ENCODE data around the gene MRTFB. TPM values are rescaled to one million over a fixed set of nuclear protein-coding genes. Genes with fewer than 3 reads are reported as not detected.

The MRTFB gene
- total RNA-seq, 1 donor from 2014 or later = 83.1 TPM

- H3K4me1 Mint-ChIP-seq (ENCODE audit: low read depth) = peaks cover 10% of the 10 kb centered on the region
- TF ChIP-seq, protein P1, sequence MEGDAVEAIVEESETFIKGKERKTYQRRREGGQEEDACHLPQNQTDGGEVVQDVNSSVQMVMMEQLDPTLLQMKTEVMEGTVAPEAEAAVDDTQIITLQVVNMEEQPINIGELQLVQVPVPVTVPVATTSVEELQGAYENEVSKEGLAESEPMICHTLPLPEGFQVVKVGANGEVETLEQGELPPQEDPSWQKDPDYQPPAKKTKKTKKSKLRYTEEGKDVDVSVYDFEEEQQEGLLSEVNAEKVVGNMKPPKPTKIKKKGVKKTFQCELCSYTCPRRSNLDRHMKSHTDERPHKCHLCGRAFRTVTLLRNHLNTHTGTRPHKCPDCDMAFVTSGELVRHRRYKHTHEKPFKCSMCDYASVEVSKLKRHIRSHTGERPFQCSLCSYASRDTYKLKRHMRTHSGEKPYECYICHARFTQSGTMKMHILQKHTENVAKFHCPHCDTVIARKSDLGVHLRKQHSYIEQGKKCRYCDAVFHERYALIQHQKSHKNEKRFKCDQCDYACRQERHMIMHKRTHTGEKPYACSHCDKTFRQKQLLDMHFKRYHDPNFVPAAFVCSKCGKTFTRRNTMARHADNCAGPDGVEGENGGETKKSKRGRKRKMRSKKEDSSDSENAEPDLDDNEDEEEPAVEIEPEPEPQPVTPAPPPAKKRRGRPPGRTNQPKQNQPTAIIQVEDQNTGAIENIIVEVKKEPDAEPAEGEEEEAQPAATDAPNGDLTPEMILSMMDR (IDR thresholded peaks at IDR 0.05; ENCODE audit: unreplicated experiment) = no peak
- H3K36me3 Mint-ChIP-seq (ENCODE audit: insufficient read depth) = peaks cover 18% of the 10 kb centered on the region
- no peaks in the 10 kb centered on the region for H3K9me3 Mint-ChIP-seq (ENCODE audit: low read depth)
- no peak for DNase-seq (ENCODE audit: low spot score, unreplicated experiment)
- no peak overlapping the region for H3K4me3 Mint-ChIP-seq (ENCODE audit: low read depth)
- H3K27ac Mint-ChIP-seq = peak overlapping the region; percentile 47
- H3K27me3 Mint-ChIP-seq = no peaks in the 10 kb centered on the region
Measured at GRCh38 chr16:14240219-14240843, 169.2 kb downstream of the MRTFB start.

- TF ChIP-seq, protein P1 (IDR thresholded peaks at IDR 0.05; ENCODE audit: unreplicated experiment) = no peak
- no peaks in the 10 kb centered on the region for H3K27me3 Mint-ChIP-seq
- no peak overlapping the region for H3K4me3 Mint-ChIP-seq (ENCODE audit: low read depth)
- H3K4me1 Mint-ChIP-seq (ENCODE audit: low read depth) = peaks cover 10% of the 10 kb centered on the region
- no peak overlapping the region for H3K27ac Mint-ChIP-seq
- peaks cover 18% of the 10 kb centered on the region for H3K36me3 Mint-ChIP-seq (ENCODE audit: insufficient read depth)
- no peaks in the 10 kb centered on the region for H3K9me3 Mint-ChIP-seq (ENCODE audit: low read depth)
- no peak for DNase-seq (ENCODE audit: low spot score, unreplicated experiment)
Measured at GRCh38 chr16:14240964-14241363, 169.8 kb downstream of the MRTFB start.

DNA sequence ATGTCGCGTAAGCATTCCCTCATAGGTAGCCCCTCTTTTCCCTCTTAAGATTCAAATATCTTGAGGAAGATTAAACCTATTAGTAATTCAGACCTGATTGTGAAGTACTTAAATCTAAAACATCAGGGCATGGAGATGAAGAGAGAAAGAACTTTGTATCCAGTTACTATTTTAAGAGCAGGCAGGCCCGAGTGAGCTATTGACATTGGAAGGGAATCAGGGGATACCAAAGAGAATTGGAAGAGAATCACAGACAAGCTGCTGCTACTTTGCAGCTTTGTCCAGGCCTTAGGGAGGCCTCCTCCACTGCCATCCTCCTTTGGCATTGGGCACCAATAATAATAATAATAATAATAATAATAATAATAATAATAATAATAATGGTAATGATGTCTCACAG is 170.5 kb downstream of the MRTFB start:
- TF ChIP-seq, protein P1 (IDR thresholded peaks at IDR 0.05; ENCODE audit: unreplicated experiment) = no peak
- DNase-seq (ENCODE audit: low spot score, unreplicated experiment) = no peak
- Mint-ChIP-seq H3K4me3 (ENCODE audit: low read depth) (no peak overlapping the region), H3K4me1 (ENCODE audit: low read depth) (peaks cover 10% of the 10 kb centered on the region), H3K27me3 (no peaks in the 10 kb centered on the region), H3K9me3 (ENCODE audit: low read depth) (no peaks in the 10 kb centered on the region), H3K36me3 (ENCODE audit: insufficient read depth) (peaks cover 24% of the 10 kb centered on the region), H3K27ac (no peak overlapping the region)

DNA sequence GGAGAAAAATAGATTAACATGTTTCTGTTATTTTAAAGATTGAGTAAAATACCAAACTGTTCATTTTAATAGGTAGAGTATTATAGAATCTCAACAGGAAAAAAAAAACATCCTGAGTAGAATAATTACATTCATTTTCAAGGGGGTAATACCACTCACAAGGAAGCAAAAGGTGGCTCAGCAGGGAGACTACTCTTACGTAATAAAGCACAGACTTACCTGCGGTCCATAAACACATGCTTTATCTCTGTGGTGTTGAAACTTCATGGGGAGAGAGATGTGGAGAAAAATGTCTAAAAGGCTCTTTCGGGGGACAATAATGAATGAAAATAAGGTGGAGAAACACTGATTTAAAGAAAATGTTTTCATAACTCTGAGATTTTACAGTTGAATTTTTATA is 171.7 kb downstream of the MRTFB start:
- TF ChIP-seq, protein P1 (IDR thresholded peaks at IDR 0.05; ENCODE audit: unreplicated experiment) = no peak
- Mint-ChIP-seq H3K36me3 (ENCODE audit: insufficient read depth) (peaks cover 29% of the 10 kb centered on the region), H3K9me3 (ENCODE audit: low read depth) (no peaks in the 10 kb centered on the region), H3K4me3 (ENCODE audit: low read depth) (no peak overlapping the region), H3K4me1 (ENCODE audit: low read depth) (peaks cover 10% of the 10 kb centered on the region), H3K27me3 (no peaks in the 10 kb centered on the region), H3K27ac (no peak overlapping the region)
- no peak for DNase-seq (ENCODE audit: low spot score, unreplicated experiment)

GRCh38 chr16:14244196-14245010 is 173.3 kb downstream of the MRTFB start:
- H3K27ac Mint-ChIP-seq = no peak overlapping the region
- H3K36me3 Mint-ChIP-seq (ENCODE audit: insufficient read depth) = peaks cover 35% of the 10 kb centered on the region

More at GRCh38 chr16:14244196-14245010, 173.3 kb downstream of the MRTFB start:
- DNase-seq (ENCODE audit: low spot score, unreplicated experiment) = no peak
- no peak overlapping the region for H3K4me3 Mint-ChIP-seq (ENCODE audit: low read depth)
- H3K9me3 Mint-ChIP-seq (ENCODE audit: low read depth) = no peaks in the 10 kb centered on the region
- peaks cover 10% of the 10 kb centered on the region for H3K4me1 Mint-ChIP-seq (ENCODE audit: low read depth)
- H3K27me3 Mint-ChIP-seq = no peaks in the 10 kb centered on the region
- TF ChIP-seq, protein P1 (IDR thresholded peaks at IDR 0.05; ENCODE audit: unreplicated experiment) = no peak
